Activated naive CD8-positive, alpha-beta T cell (primary cell): ENCODE measurements around the gene ALCAM.
A peak's percentile ranks its signal among the peaks of the same experiment; 100 is the strongest.
"Not testable (repeated sequence)": the region's sequence is repeated elsewhere in the genome, so short reads cannot be mapped to it uniquely, and the experiment has no call there.

Source experiments
- H3K27ac Mint-ChIP-seq: one replicate; pipeline ENCODE4 v1.8.0; 2021; ENCODE audit warnings: mixed read lengths
- H3K27me3 Mint-ChIP-seq: one replicate; pipeline ENCODE4 v1.8.0; 2021; ENCODE audit warnings: mixed read lengths
- H3K36me3 Mint-ChIP-seq: one replicate; pipeline ENCODE4 v1.8.0; 2021; ENCODE audit warnings: mixed read lengths
- H3K4me1 Mint-ChIP-seq: one replicate; pipeline ENCODE4 v1.8.0; 2021; ENCODE audit warnings: low read depth, mixed read lengths
- H3K4me3 Mint-ChIP-seq: one replicate; pipeline ENCODE4 v1.8.0; 2021; ENCODE audit warnings: mild to moderate bottlenecking, mixed read lengths
- H3K9me3 Mint-ChIP-seq: one replicate; pipeline ENCODE4 v1.8.0; 2021; ENCODE audit warnings: low read depth, mixed read lengths

The ALCAM gene

GRCh38 chr3:105367063-105367405 is 325 bp downstream of the ALCAM start:
- H3K4me3 Mint-ChIP-seq: peak overlapping the region; percentile 88
- H3K4me1 Mint-ChIP-seq: peaks cover 35% of the 10 kb centered on the region
- H3K27ac Mint-ChIP-seq: peak overlapping the region; percentile 51
- peaks cover 5% of the 10 kb centered on the region for H3K27me3 Mint-ChIP-seq
- H3K36me3 Mint-ChIP-seq: no peaks in the 10 kb centered on the region
- no peaks in the 10 kb centered on the region for H3K9me3 Mint-ChIP-seq

GRCh38 chr3:105367406-105368213 is 901 bp downstream of the ALCAM start:
- H3K27me3 Mint-ChIP-seq: peaks cover 8% of the 10 kb centered on the region
- H3K36me3 Mint-ChIP-seq: no peaks in the 10 kb centered on the region
- peaks cover 35% of the 10 kb centered on the region for H3K4me1 Mint-ChIP-seq
- peak overlapping the region; percentile 85 for H3K4me3 Mint-ChIP-seq
- no peaks in the 10 kb centered on the region for H3K9me3 Mint-ChIP-seq
- peak overlapping the region; percentile 93 for H3K27ac Mint-ChIP-seq

- peak overlapping the region; percentile 85 for H3K4me3 Mint-ChIP-seq
- H3K27ac Mint-ChIP-seq: peak overlapping the region; percentile 93
- H3K9me3 Mint-ChIP-seq: no peaks in the 10 kb centered on the region
- peaks cover 35% of the 10 kb centered on the region for H3K4me1 Mint-ChIP-seq
- H3K27me3 Mint-ChIP-seq: peaks cover 8% of the 10 kb centered on the region
- H3K36me3 Mint-ChIP-seq: no peaks in the 10 kb centered on the region
Measured at GRCh38 chr3:105368566-105369499, 2.1 kb downstream of the ALCAM start.

GRCh38 chr3:105369500-105370371 is 3.0 kb downstream of the ALCAM start:
- Mint-ChIP-seq H3K9me3 (no peaks in the 10 kb centered on the region), H3K4me3 (peak overlapping the region; percentile 85), H3K27ac (peak overlapping the region; percentile 93), H3K36me3 (no peaks in the 10 kb centered on the region), H3K4me1 (peaks cover 35% of the 10 kb centered on the region), H3K27me3 (peaks cover 7% of the 10 kb centered on the region)

GRCh38 chr3:105373383-105373782 is 6.7 kb downstream of the ALCAM start:
- peaks cover 4% of the 10 kb centered on the region for H3K27me3 Mint-ChIP-seq
- H3K4me1 Mint-ChIP-seq: peaks cover 15% of the 10 kb centered on the region
- H3K27ac Mint-ChIP-seq: no peak overlapping the region
- H3K9me3 Mint-ChIP-seq: no peaks in the 10 kb centered on the region
- H3K4me3 Mint-ChIP-seq: no peak overlapping the region
- H3K36me3 Mint-ChIP-seq: no peaks in the 10 kb centered on the region

- Mint-ChIP-seq H3K4me3 (no peak overlapping the region), H3K27ac (no peak overlapping the region), H3K27me3 (peaks cover 4% of the 10 kb centered on the region), H3K36me3 (no peaks in the 10 kb centered on the region), H3K4me1 (peaks cover 2% of the 10 kb centered on the region), H3K9me3 (no peaks in the 10 kb centered on the region)
Measured at GRCh38 chr3:105375750-105376511, 9.2 kb downstream of the ALCAM start.

- Mint-ChIP-seq H3K27ac (no peak overlapping the region), H3K27me3 (peaks cover 2% of the 10 kb centered on the region), H3K4me1 (peaks cover 2% of the 10 kb centered on the region), H3K36me3 (no peaks in the 10 kb centered on the region), H3K4me3 (no peak overlapping the region), H3K9me3 (no peaks in the 10 kb centered on the region)
Measured at GRCh38 chr3:105377716-105378115, 11.0 kb downstream of the ALCAM start.

- Mint-ChIP-seq H3K27me3 (peaks cover 3% of the 10 kb centered on the region), H3K36me3 (no peaks in the 10 kb centered on the region), H3K4me3 (no peak overlapping the region), H3K9me3 (no peaks in the 10 kb centered on the region), H3K4me1 (no peaks in the 10 kb centered on the region), H3K27ac (no peak overlapping the region)
Measured at GRCh38 chr3:105385179-105385578, 18.5 kb downstream of the ALCAM start.

- Mint-ChIP-seq H3K36me3 (no peaks in the 10 kb centered on the region), H3K4me1 (no peaks in the 10 kb centered on the region), H3K4me3 (no peak overlapping the region), H3K27me3 (peaks cover 3% of the 10 kb centered on the region), H3K27ac (no peak overlapping the region), H3K9me3 (no peaks in the 10 kb centered on the region)
Measured at GRCh38 chr3:105385819-105386508, 19.3 kb downstream of the ALCAM start.

GRCh38 chr3:105387122-105387751 is 20.5 kb downstream of the ALCAM start:
- no peak overlapping the region for H3K4me3 Mint-ChIP-seq

GRCh38 chr3:105388176-105388575 is 21.5 kb downstream of the ALCAM start:
- Mint-ChIP-seq H3K27ac (no peak overlapping the region), H3K4me1 (no peaks in the 10 kb centered on the region), H3K27me3 (peaks cover 8% of the 10 kb centered on the region), H3K4me3 (no peak overlapping the region), H3K9me3 (peaks cover 14% of the 10 kb centered on the region), H3K36me3 (peaks cover 6% of the 10 kb centered on the region)

More at GRCh38 chr3:105387122-105387751, 20.5 kb downstream of the ALCAM start:
- Mint-ChIP-seq H3K27ac (no peak overlapping the region), H3K9me3 (peaks cover 7% of the 10 kb centered on the region), H3K27me3 (peaks cover 5% of the 10 kb centered on the region), H3K4me1 (no peaks in the 10 kb centered on the region), H3K36me3 (peaks cover 3% of the 10 kb centered on the region)

- H3K9me3 Mint-ChIP-seq: peaks cover 15% of the 10 kb centered on the region
- H3K4me1 Mint-ChIP-seq, H3K27me3 Mint-ChIP-seq, H3K36me3 Mint-ChIP-seq, H3K4me3 Mint-ChIP-seq, H3K27ac Mint-ChIP-seq: not testable (repeated sequence)
Measured at GRCh38 chr3:105389759-105390158, 23.1 kb downstream of the ALCAM start.

GRCh38 chr3:105392598-105392997 is 25.9 kb downstream of the ALCAM start:
- H3K4me1 Mint-ChIP-seq, H3K4me3 Mint-ChIP-seq, H3K36me3 Mint-ChIP-seq, H3K27me3 Mint-ChIP-seq, H3K27ac Mint-ChIP-seq: not testable (repeated sequence)
- H3K9me3 Mint-ChIP-seq: peaks cover 15% of the 10 kb centered on the region
